GM18508 (cell line): Measurements from ENCODE around the gene FLG2.

ENCODE experiments used
- ATAC-seq: cut with Tn5 transposase; IDR thresholded peaks from one replicate; pipeline ENCODE4 v1.9.1; 2021; ENCODE audit warnings: moderate number of reproducible peaks; ENCODE audit not compliant: insufficient read depth, unreplicated experiment

FLG2 gene

DNA sequence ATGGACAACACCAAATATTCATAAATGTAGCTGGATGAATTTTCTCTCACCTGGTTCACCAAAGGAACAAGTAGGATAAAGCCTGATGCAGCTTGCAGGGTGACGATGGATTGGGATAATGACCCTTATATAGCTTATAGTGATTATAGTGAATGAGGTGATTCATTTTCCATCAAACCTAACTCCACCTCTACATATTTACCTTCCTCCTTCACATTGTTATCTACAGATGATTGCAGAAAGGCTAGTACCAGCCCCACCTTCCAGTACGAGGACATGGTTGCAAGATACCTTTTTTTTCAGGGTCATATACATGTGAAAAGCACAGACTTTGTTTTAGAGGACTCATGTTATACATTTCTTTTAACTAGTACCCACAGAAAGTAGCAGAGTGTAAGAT is at the start of gene FLG2:
TSS of gene FLG2 (minus strand) at position 101 of the 400 bp plus-strand sequence. CDS start 1,122 bp downstream, outside the sequence.
- no peak for ATAC-seq

DNA sequence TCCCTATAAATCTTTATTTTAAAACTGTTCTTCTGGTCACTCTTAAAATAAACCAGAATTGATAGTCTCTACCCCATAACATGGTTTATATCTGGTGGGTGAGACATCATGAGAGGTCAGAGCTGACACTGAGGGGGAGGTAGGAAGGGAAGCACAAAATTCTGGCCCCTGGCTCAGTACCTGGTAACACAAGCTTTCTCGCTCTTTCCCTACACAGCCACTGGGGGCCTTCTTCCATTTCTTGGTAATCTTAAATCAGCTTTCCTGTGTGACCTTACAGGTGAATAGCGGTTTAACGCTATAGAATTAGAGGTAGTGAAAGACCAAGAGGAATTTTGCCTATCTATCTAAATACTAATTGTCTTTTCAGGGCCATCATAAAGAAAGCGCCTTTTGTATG is 48.9 kb upstream of the FLG2 start:
- ATAC-seq = no peak

DNA sequence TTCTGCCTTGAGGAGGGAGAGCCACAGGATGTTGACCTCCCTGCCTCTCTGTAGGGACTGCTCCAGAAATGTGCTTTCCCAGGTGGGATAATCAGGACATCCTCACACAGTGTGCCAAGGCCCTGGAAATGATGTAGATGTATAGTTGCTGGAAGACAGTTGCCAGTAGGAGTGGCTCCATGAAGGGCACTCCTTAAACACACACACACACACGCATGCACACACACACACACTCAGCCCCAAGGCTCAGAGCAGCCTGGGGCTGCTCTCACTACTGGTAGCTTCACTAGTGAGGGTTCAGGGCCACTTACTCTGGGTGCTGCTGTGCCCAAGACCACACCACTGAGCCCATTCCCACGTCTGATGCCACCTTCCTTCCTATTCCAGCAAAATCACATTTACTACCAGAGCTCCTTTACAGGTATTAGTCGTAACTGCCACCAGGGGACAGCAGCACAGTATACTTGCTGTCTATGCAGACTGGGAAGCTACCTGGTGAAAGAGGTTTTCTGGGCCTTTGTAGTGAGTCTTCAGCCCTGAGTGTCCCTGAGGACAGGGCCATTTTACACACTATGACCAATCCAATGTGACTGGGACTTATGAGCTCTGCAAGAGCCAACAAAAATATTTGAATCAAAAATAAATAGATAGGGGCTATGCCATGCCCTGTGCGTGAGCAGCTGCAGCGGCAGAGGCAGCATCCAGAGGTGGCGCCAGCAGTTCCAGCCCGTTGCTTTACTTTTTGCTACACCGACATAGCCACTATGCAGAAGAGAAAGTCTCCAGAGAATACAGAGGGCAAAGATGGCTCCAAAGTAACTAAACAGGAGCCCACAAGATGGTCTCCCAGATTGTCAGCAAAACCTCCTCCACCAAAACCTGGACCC is 39.2 kb upstream of the FLG2 start:
- ATAC-seq = no peak

DNA sequence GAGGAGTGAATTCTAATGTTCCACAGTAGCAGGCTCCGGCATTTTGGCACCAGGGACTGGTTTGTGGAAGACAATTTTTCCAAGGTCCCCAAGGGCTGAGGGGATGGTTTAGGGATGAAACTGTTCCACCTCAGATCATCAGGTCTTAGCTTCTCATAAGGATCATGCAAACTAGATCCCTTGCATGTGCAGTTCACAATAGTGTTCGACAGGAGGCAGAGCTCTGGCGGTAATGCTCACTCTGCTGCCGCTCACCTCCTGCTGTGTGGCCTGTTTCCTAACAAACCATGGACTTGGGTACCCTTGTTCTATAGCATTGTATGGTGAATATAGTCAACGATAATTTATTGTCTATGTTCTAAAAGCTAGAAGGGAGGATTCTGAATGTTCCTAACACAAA is 37.7 kb upstream of the FLG2 start:
- ATAC-seq = no peak

DNA sequence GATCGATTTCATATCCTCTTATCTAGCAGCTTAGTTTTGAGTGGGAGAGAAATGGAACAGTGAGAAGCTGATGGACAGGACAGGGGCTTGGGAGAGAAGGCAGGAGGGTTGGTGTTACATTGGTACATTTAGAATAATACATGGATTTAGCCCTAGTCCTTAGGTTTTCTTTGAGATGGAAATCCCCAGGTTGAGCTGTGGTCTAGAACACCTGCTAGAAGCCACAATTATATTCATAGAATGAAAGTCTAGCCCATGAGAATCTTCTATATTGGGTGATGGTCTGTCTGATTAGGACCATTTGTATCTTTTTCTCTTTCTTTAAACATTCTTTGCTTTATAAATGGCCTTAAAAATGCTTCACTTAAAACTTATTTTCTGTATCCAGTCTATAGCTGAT is 34.3 kb upstream of the FLG2 start:
- ATAC-seq = no peak

DNA sequence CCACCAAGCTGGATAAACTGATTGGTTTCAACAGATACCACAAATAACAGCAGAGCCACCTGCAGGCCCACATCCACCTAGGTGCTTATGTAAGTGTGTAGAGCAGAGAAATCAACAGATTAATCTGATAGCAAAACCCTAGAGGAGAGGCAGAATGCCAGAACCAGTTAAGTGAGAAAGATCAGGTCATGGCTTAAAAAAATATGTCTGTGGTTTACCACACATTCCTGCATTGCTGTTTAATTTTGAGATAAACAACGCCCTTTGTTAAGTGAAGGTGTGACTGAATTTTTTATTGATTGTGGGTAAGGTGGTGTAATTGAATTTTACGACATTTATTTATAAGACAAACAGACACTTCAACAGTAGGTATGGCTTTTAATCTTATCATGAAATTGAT is 33.1 kb upstream of the FLG2 start:
- no peak for ATAC-seq

DNA sequence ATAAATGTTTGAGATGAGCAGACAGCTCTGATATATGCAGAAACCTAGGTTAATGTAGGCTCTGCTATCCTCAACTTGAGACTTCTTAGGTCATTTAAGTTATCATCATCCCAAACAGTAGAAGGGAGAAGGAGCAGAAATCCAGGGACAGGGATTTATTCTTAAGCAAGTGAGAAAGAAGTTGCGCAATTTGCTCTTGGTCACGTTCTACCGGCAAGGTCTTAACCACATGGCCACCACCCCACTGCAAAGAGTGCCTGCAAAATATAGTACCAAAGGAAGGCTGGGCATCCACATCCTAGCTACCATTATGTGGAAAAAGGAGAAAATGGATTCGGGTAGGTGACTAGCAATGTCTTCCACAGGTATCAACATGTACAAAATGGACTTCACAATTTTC is 29.1 kb upstream of the FLG2 start:
- no peak for ATAC-seq

DNA sequence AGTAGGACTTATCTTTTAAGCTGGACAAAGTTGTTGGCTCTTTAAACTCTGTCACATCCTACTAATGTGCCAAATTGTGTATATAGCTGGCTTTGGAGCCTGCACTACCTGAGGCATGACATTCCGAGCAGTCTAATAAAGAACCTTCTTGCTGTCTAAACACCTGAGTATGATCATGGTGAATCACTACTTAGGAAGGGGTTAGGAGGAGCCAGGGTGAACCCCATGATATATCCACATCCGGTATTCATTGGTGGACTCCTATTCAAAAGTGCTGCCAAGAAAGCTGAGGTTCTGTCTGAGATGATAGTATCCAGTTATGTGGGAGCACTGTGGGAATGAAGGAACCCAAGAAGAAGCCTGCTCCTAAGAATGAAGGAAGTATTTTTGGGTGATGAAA is 27.1 kb upstream of the FLG2 start:
- ATAC-seq = no peak

DNA sequence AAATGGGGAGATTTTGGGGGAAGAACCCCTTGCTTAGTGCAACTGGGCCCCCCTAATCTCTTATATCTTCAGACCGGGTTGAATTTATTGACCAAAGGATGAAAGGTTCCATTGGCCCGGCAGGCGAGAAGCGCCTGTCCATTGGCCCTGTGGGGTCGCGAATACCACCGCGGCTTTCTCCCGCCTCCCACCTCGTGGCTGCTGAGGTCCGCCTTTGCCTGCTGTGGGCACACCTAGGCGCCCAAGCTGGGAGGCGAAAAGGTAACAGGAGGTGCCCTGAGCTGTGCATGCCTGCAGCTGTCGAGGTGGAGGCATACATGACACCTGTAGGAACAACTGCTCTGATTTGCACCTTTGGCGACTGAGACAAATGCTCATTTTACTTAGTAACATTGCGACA is 21.1 kb upstream of the FLG2 start:
- no peak for ATAC-seq

DNA sequence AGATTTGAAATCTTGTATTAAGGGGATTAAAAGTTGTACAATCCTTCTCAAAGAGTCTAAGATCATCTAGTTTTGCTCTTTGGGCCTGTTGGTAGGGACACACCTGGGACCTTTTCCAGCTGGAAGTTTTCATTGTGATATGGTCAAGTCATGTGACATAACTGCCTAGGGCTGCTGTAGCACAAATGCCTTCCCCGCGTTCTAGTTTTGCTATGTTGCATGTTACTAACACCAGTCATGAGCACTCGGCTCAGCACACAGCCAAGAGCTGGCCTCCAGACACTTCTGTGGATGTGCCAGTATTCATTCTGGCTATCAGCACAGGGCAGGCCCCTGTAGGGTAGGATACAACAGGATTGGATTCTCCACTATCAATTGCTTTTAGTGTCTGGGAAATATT is 14.6 kb upstream of the FLG2 start:
- no peak for ATAC-seq

DNA sequence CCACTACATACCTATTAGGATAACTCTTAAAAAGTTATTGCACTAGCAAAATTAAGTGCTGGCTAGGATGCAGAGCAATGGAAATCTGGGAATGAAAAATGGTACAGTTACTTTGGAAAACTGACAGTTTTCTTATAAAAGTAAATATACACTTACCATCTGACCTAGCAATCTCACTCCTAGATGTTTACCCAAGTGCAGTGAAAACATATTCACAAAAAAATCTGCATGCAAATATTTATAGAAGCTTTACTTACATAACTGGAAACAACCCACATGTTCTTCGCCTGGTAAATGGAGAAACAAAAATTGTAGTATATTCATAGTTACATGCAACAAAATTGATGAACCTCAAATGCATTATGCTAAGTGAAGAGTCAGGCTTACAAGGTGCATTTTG is 12.9 kb upstream of the FLG2 start:
- ATAC-seq = no peak

DNA sequence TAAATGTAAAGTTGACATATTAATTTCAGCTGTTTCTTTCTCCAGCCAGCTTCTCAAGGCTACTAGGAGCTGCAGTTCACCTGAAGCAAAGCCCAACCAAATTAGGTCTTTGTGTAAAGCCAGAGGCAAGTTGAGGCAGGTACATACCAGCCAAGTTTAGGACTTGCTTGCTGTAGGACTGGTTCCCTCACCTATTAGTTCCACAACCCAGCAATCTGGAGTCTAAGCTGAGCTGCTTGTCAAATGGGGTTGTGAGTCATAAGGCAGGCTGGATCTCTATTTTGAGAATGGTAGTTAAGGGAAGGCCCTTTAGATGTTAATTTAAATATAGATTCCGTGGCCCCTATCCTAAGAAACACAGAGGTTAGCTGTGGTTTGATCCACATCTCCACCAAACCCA is 7.6 kb upstream of the FLG2 start:
- no peak for ATAC-seq

DNA sequence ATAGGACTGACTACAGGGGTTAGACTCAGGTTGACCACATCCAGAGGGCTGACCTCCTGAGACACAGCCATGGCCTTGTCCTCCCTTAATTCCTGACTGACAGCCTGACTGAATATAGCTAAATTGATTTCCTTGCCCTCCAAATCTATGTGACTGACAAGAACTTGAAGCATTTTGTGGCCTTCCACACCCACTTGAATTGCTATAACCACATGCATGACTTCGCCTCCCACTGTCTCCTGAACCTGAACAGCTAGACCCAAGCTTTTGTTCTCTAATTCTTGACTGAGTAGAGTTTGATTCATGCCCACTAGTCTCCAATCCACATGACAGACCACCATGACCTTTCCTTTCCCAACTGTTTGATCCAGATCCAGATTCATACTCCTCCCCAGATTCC is 3.1 kb downstream of the FLG2 start:
- no peak for ATAC-seq

DNA sequence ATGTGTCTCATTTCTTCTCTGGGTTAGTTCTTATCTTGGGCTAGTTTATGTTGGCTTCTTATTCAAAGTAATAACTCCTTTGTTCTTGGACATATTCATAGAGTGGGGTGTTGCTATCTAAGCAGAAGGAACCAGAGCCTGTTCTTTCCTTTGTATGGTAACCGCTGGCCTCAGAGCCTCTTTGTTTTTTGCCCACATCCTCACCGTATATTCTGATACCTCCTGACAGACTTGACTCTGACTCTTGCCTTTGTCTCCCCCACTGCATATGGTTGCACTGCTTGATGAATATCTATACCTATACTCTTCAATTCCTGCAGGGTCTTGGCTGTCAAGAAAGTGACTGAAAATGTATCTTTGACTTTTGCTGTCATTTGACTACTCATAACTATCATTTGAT is 10.2 kb downstream of the FLG2 start:
- no peak for ATAC-seq

DNA sequence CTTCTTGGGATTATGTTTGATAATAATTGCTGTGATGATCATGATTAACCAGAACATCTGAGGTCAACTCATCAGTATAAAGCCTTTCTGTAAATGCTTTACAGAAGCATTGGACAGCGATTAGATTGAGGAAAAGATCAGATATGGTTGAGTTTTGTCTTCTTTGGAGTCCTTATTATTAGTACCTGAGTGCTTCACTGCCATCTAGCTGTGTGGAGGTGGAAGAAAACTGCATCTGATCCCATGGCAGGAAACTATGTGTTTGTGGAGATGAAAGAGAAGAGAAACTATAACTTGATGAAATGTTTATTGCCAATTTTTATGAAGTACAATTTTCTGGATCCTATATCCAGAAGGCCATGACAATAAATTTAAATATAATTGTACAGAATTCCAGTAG is 11.4 kb downstream of the FLG2 start:
- no peak for ATAC-seq

DNA sequence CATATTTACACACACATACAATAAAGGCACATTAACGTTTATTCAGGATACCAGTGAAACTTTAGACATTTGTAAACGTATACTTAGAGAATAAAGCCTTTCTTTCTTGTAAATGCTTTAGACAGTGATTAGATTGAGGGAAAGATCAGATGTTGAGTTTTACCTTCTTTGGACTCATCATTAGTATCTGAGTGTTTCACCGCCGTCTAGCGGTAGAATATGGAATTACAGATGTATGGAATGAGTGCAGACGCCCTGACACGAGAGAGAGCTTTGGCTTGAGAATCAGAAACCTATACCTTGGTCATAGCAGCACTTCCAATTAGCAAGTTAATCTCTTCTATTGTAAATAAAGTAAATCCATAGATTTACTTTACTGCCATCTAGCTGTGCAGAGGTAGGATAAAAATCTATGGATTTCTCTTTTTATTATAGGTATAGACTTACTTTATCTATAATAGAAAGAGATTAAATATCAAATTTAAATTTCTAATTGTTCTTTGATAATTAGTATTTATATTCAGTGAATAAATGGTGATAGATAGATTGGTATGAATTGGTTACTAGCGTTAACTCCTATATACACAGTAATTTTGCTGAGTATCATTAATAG is 12.6 kb downstream of the FLG2 start:
- ATAC-seq = no peak

DNA sequence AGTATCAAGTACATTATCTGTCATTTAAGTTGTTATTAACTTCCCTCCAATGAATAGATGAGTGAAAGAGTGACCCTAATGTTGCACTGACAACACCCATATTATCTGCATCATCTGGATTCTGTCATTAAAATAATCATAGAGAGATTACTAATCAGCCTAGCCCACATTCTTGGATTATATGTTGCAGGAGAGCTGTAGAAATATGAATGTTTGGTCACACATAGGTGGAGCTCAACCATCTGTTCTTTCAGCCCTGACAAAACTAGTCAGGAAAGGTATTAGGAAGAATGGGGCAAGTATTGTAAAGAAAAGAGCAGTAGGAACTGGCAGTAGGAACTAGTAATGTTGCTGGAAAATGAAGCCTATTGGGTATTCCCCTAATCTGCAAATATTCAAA is 15.4 kb downstream of the FLG2 start:
- no peak for ATAC-seq

DNA sequence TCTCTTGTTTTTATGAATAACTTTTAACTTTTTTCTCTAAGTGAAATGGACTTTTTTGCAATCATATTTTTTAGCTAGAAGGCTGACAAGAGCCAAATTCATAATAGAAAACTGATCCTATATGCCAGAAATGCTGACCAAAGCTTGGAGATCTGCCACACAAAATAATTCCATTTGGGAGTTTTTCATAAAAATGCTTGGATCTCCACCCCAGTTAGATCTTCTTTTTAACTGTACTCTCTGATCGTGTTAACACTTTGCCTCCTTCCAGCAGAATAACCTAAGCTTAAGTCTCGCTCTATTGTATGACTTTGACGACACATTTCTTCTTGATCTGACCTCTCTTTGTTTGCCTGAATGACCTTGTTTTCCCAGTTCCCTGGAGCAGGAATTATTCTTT is 16.8 kb downstream of the FLG2 start:
- ATAC-seq = no peak

DNA sequence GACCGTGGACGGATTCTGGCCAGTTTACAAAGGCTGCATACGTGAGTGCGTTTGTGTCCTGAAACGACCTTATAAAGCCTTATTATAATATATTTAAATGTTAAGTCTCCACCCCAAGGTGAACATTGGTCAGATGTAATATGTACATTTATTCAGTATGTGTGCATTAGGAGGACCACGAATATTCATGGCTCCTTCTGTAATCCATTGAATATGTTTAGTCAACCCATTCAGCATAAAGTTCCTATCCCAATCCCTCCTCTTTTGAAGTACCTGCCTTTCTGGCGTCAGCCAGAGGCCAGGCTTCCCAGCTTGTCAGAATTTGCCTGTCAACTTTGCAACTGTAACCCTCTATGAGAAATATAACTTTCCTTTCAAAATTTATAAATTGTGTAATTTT is 24.4 kb downstream of the FLG2 start:
- no peak for ATAC-seq

DNA sequence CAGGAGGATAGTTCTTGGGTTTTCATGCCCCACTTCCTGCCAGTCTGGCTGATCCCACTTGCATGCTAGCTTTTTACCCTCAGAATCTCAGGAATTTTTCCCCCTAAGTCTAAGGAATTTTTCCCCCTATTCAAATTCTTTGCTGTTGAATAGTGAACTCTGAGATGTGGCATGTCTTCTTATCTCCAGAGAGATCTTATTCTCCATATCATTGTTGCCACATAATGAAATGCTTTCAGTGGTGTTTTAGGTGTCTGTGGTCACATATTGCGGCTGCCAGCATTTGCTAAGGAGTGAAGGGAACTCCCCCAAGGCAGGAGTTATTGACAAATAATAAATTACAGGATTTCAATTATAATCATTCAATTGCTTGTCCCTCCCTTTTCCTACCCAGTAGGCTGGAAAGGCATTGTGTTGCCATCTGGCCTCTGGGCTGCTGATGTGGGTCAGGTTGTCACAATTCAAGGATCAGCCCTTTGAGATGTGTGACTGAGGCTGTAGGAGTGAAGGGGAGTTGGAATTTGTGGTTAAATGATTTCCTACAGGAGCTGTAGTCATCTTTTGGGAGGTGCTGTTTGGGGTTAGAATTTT is 30.9 kb downstream of the FLG2 start:
- ATAC-seq = no peak

DNA sequence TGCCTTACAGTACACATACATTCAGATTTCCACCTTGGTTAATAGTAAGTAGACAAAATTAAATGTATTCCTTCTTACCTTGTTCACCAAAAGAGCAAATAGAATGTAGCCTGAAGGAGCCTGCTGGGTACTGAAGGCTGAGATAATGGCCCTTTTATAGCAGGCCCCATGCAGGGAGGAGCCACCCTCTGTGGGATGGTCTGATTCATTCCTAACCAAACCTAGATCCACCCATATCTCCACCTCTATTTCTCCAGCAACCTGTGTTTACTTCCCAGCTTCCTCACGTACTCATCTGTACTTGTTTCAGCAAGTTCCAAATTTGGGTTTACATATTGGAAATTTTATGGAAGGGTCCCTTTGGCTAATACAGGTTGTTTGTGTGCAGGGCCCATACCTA is 34.7 kb downstream of the FLG2 start, which contains the start of gene FLG:
TSS of gene FLG (minus strand) at position 129 of the 400 bp plus-strand sequence. CDS start 9,783 bp downstream, outside the sequence.
- ATAC-seq = no peak
